Upper lobe of left lung (tissue), 6 donors: Measurements from ENCODE around the gene ADARB1. TPM values are rescaled to one million over a fixed set of nuclear protein-coding genes. Genes with fewer than 3 reads are reported as not detected.
A peak's percentile ranks its signal among the peaks of the same experiment; 100 is the strongest.

Source experiments
- ATAC-seq, 2 donors: fragments of 200-7000 bp; cut with Tn5 transposase; one replicate each; pipeline ENCODE4 v1.9.1; 2022; ENCODE audit warnings: mild to moderate bottlenecking in 2 of 2, moderate library complexity in 2 of 2; ENCODE audit not compliant: low FRiP score in 2 of 2
- DNase-seq, 2 donors: peaks; one replicate each; pipeline ENCODE4 v3.0.0-alpha.2; 2019 to 2020
- H3K27ac ChIP-seq, 4 donors: fragments of 200-600 bp; sonication (generic); one replicate each; pipeline ENCODE4 v1.5.1; 2016 to 2019
- H3K27me3 ChIP-seq, 4 donors: fragments of 200-600 bp; sonication (generic); one replicate each; pipeline ENCODE4 v1.5.1; 2017 to 2019
- H3K36me3 ChIP-seq, 4 donors: fragments of 200-600 bp; sonication (generic); one replicate each; pipeline ENCODE4 v1.5.1; 2016 to 2019
- H3K4me1 ChIP-seq, 4 donors: fragments of 200-600 bp; sonication (generic); one replicate each; pipeline ENCODE4 v1.5.1; 2018 to 2019
- H3K4me3 ChIP-seq, 4 donors: fragments of 200-600 bp; sonication (generic); one replicate each; pipeline ENCODE4 v1.5.1; 2017 to 2019; ENCODE audit warnings: mild to moderate bottlenecking in 2 of 4, moderate library complexity in 1 of 4
- H3K9me3 ChIP-seq, 4 donors: fragments of 200-600 bp; sonication (generic); one replicate each; pipeline ENCODE4 v1.5.1; 2018 to 2019
- EP300 ChIP-seq, 4 donors: sonication (generic); formaldehyde crosslinking; IDR thresholded peaks; one replicate each; pipeline ENCODE4 v1.5.1; 2017; ENCODE audit warnings: antibody characterized with exemption in 4 of 4, control low read depth in 2 of 4
- POLR2A ChIP-seq, 4 donors: fragments of 450-650 bp; IDR thresholded peaks; one replicate each; pipeline ENCODE4 v1.5.1; 2016 to 2017; ENCODE audit warnings: antibody characterized with exemption in 4 of 4, mild to moderate bottlenecking in 2 of 4
- POLR2AphosphoS5 ChIP-seq, 2 donors: sonication (generic); formaldehyde crosslinking; IDR thresholded peaks; one replicate each; pipeline ENCODE4 v1.5.1; 2017; ENCODE audit warnings: antibody characterized with exemption in 2 of 2
- WGBS, 2 donors: methylation state at CpG; one replicate each; pipeline ENCODE4 v1.1.5; 2017 to 2018; 5-methylcytosine and 5-hydroxymethylcytosine counted together
- total RNA-seq, 6 donors: library from RNA; depleted of rRNA in 4 of 6; stranded (reverse); fragments of >200 nt in 4 of 6; gene quantifications; one replicate each; pipeline versions ENCODE4 v1.1.0 to v1.2.1, GENCODE V29; 2016 to 2021
- TF ChIP-seq, protein P1 (sequence below), 6 experiments: fragments of 450-650 bp in 4 of 6; fragments of 200-600 bp in 2 of 6; sonication (generic) in 2 of 6; IDR thresholded peaks; one replicate each; pipeline ENCODE4 v1.5.1; 2016 to 2019; ENCODE audit warnings: antibody characterized with exemption in 6 of 6
- donor health status: DM: no; HTN: no; CAD: no; lungs with moderate emphysema.
- donor health status: DM: no; HTN: yes; CAD: no; lungs with severe emphysema.

ADARB1 gene
- total RNA-seq, 6 donors from 2014 or later = 26.5 to 94.3 (median 42.4) TPM

GRCh38 chr21:45270306-45270821, 196.0 kb downstream of the ADARB1 start:
- peak in 1 of 2 donors; percentile 7 for DNase-seq
- H3K27ac ChIP-seq = no peak overlapping the region
- H3K4me1 ChIP-seq = no peaks in the 10 kb centered on the region
- H3K9me3 ChIP-seq = peaks cover 0 to 9% (median 2%) of the 10 kb centered on the region in 4 donors
- TF ChIP-seq EP300 (IDR thresholded peaks at IDR 0.05) = no peak
- TF ChIP-seq, protein P1, sequence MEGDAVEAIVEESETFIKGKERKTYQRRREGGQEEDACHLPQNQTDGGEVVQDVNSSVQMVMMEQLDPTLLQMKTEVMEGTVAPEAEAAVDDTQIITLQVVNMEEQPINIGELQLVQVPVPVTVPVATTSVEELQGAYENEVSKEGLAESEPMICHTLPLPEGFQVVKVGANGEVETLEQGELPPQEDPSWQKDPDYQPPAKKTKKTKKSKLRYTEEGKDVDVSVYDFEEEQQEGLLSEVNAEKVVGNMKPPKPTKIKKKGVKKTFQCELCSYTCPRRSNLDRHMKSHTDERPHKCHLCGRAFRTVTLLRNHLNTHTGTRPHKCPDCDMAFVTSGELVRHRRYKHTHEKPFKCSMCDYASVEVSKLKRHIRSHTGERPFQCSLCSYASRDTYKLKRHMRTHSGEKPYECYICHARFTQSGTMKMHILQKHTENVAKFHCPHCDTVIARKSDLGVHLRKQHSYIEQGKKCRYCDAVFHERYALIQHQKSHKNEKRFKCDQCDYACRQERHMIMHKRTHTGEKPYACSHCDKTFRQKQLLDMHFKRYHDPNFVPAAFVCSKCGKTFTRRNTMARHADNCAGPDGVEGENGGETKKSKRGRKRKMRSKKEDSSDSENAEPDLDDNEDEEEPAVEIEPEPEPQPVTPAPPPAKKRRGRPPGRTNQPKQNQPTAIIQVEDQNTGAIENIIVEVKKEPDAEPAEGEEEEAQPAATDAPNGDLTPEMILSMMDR (IDR thresholded peaks at IDR 0.05) = no peak
- TF ChIP-seq POLR2AphosphoS5 (IDR thresholded peaks at IDR 0.05) = no peak
- TF ChIP-seq POLR2A (IDR thresholded peaks at IDR 0.05) = no peak
- no peaks in the 10 kb centered on the region for H3K27me3 ChIP-seq
- H3K36me3 ChIP-seq = peaks cover 17 to 84% (median 59%) of the 10 kb centered on the region in 4 donors
- WGBS, 2 donors = 94 to 95% methylated on average over 10 to 13 of the region's 13 CpGs
- ATAC-seq = no peak
- H3K4me3 ChIP-seq = no peak overlapping the region

Other genes starting within 250 kb of the ADARB1 start
- 100 to 1,000 TPM; 150 to 316 (median 247) TPM for gene PTTG1IP, start 200.9 kb upstream of the ADARB1 start, total RNA-seq
- 100 to 1,000 TPM in 5 of 6 donors, 10 to 100 TPM in 1; 73.1 to 435 (median 149) TPM for gene ITGB2, start 153.7 kb upstream of the ADARB1 start, total RNA-seq
- gene SLX9, start 134.6 kb upstream of the ADARB1 start, total RNA-seq = 10 to 100 TPM in 5 of 6 donors, 1 to 10 TPM in 1; 5.5 to 34.6 (median 22.8) TPM
- gene POFUT2, start 213.3 kb downstream of the ADARB1 start, total RNA-seq = 10 to 100 TPM; 19.9 to 89.1 (median 32.5) TPM